ENCODE results near the gene GGT1.

GGT1 gene

DNA sequence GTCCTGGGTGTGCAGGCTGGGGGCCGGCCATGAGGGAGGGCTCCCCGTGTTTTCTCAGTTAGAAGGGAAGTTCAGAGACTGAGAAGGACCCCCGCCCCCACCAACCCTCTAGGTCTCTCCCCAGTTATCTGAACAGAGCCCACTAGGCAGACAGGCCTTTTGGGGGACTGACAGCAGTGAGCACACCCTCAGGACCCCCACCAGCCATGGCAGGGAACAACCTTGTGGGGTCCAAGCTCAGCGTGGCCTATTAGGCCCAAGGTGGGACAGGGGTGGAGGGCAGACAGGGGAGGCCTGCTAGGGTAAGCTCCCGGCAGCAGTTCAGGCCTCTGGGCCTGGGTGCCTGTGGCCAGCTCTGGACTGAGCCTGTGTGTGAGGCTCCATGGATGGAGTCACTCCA lies 15.7 kb upstream of the GGT1 start:
- Histone ChIP-seq H3K4me3 (ENCODE audit: low read depth, low read length) (no peak overlapping the region), H3K4me1 (peaks cover 18% of the 10 kb centered on the region), H3K27me3 (no peaks in the 10 kb centered on the region), H3K36me3 (no peaks in the 10 kb centered on the region), H3K9me3 (no peaks in the 10 kb centered on the region)
- DNase-seq, result no peak
- TF ChIP-seq, protein P1, sequence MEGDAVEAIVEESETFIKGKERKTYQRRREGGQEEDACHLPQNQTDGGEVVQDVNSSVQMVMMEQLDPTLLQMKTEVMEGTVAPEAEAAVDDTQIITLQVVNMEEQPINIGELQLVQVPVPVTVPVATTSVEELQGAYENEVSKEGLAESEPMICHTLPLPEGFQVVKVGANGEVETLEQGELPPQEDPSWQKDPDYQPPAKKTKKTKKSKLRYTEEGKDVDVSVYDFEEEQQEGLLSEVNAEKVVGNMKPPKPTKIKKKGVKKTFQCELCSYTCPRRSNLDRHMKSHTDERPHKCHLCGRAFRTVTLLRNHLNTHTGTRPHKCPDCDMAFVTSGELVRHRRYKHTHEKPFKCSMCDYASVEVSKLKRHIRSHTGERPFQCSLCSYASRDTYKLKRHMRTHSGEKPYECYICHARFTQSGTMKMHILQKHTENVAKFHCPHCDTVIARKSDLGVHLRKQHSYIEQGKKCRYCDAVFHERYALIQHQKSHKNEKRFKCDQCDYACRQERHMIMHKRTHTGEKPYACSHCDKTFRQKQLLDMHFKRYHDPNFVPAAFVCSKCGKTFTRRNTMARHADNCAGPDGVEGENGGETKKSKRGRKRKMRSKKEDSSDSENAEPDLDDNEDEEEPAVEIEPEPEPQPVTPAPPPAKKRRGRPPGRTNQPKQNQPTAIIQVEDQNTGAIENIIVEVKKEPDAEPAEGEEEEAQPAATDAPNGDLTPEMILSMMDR (IDR thresholded peaks at IDR 0.05; ENCODE audit: low read depth, low read length), result no peak

DNA sequence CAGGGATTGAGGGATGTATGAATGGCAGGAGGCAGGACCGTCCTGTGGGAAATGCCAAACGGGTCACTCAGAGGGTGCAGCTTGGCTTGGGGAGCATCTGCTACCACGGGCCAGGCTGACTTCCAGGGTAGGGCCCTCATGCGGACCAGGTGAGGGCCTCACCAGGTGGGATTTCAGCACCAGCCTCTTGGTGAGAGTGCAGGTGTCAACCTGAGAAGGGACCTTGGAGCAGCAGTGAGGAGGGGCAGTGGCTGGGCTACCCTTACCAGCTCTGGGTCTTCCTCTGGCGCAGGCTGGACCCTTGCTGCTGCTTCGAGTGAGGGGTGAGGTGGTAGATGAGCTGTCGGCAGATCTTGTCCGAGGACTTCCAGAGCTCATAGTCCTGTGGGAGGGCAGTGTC lies 15.0 kb upstream of the GGT1 start:
- Histone ChIP-seq H3K4me3 (ENCODE audit: low read depth, low read length) (no peak overlapping the region), H3K36me3 (no peaks in the 10 kb centered on the region), H3K4me1 (peaks cover 18% of the 10 kb centered on the region), H3K27me3 (no peaks in the 10 kb centered on the region), H3K9me3 (no peaks in the 10 kb centered on the region)
- TF ChIP-seq, protein P1 (IDR thresholded peaks at IDR 0.05; ENCODE audit: low read depth, low read length), result no peak
- DNase-seq, result no peak

DNA sequence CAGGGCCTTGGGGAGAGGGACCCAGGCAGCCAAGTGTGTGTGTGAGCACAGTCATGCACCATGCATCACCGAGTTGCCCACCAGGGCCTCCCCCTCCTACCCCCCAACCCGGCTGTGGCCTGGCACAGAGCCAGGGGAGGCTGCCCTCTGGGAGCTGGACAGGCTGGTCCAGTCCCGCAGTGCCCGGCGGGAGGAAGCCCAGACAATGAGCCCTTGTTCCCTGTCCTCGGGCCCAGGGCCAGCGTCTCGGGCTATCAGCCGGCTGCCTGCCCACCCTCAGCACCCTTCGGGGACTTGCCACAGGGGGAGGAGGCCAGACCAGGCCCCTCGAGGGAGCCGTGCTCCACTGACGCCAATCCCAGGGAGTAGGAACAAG lies 14.6 kb upstream of the GGT1 start:
- no peak for DNase-seq
- TF ChIP-seq, protein P1 (IDR thresholded peaks at IDR 0.05; ENCODE audit: low read depth, low read length), result no peak
- no peaks in the 10 kb centered on the region for H3K27me3 ChIP-seq
- H3K9me3 ChIP-seq, result no peaks in the 10 kb centered on the region
- no peak overlapping the region for H3K4me3 ChIP-seq (ENCODE audit: low read depth, low read length)
- H3K4me1 ChIP-seq, result peaks cover 13% of the 10 kb centered on the region
- no peaks in the 10 kb centered on the region for H3K36me3 ChIP-seq

DNA sequence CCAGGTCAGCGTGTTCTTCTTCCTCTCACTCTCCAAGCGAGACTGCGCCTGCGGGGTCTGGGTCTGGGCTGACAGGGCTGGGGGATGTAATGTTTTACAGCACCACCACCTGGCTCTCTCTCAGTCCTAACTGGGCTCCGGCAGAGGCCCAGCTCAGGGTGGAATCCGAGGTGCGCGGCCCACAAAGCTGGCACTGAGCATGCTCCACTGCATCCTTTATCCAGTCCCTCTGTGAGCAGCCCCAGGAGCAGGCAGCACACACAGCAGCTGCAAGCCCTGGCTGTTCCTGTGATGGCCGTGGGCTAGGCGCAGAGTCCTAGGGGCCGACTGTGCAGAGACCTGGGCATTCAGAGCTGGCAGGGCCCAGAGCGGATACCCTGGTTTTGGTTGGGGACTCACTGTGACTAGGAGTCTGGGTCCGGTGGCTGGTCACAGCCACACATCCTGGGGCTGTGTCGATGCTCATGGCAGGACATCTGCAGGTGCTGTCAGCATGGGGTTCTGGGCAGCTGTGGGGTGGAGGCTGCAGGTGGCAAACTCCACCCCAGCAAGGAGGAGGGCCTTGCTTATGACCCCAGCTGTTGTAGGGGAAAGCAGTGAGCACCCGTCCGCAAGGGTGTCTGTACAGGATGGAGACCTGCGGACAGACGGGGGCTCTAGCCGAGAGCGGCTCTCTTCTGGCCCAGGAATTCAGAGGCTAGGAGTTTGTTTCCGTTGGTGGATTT lies 14.1 kb upstream of the GGT1 start:
- Histone ChIP-seq H3K27me3 (no peaks in the 10 kb centered on the region), H3K36me3 (no peaks in the 10 kb centered on the region), H3K9me3 (no peaks in the 10 kb centered on the region), H3K4me1 (peaks cover 10% of the 10 kb centered on the region), H3K4me3 (ENCODE audit: low read depth, low read length) (no peak overlapping the region)
- TF ChIP-seq, protein P1 (IDR thresholded peaks at IDR 0.05; ENCODE audit: low read depth, low read length), result no peak
- DNase-seq, result peak; percentile 52

DNA sequence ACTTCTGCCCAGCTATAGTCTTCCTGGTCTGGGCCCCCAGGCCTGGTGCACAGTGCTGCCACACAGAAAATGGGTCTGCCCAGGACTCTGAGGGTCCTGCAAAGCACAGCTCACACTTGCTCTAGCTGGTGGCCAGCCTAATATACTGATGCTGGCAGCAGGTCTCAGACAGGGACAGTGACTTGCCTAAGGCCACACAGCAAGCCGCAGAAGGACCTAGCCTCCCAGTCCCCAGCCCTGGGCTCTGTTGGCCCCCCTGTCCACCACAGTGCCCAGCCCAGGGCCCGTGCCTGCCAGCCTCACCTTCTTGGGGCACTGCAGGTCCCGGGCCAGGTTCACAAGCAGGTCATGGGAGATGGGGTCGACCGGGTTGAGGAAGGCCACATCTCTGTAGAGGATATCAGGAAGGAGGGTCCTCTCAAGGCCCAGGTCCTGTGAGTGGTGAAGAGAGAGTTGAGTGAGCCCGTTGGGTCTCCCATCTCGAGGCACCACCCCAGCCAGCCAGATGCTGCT lies 13.4 kb upstream of the GGT1 start:
- peaks cover 10% of the 10 kb centered on the region for H3K4me1 ChIP-seq
- DNase-seq, result no peak
- no peaks in the 10 kb centered on the region for H3K27me3 ChIP-seq
- no peaks in the 10 kb centered on the region for H3K36me3 ChIP-seq
- H3K9me3 ChIP-seq, result no peaks in the 10 kb centered on the region
- H3K4me3 ChIP-seq (ENCODE audit: low read depth, low read length), result no peak overlapping the region
- TF ChIP-seq, protein P1 (IDR thresholded peaks at IDR 0.05; ENCODE audit: low read depth, low read length), result no peak

DNA sequence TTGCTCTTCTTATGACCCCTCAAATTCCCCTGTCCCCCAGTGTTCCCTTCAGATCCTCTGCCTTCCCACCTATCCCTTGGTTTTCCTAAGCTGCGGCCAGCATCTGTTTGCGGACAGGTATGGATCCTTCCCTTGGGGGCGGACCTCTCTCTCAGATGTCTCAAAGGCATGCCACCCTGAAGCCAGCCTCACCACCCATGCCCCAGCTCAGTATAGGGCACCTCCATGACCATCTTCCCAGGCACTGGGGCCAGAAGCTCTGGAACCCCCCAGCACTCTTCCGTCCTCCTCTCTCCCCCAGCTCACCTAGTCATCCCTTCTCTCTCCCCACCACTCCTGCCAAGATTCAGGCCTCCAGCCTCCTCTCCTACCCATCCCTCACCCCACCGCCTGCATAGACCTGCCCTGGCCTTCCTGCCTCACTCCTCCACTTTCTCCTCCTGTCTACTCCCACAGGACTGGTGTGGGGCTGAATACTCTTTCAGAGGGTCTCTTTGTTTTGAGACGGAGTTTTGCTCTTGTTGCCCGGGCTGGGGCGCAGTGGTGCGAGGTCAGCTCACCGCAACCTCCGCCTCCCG lies 12.3 kb upstream of the GGT1 start:
- peaks cover 10% of the 10 kb centered on the region for H3K4me1 ChIP-seq
- H3K9me3 ChIP-seq, result no peaks in the 10 kb centered on the region
- H3K4me3 ChIP-seq (ENCODE audit: low read depth, low read length), result no peak overlapping the region
- TF ChIP-seq, protein P1 (IDR thresholded peaks at IDR 0.05; ENCODE audit: low read depth, low read length), result no peak
- H3K27me3 ChIP-seq, result no peaks in the 10 kb centered on the region
- H3K36me3 ChIP-seq, result no peaks in the 10 kb centered on the region
- DNase-seq, result no peak
